Gastroesophageal sphincter (tissue), 4 donors: ENCODE measurements around the gene CLIC6. TPM values are rescaled to one million over a fixed set of nuclear protein-coding genes. Genes with fewer than 3 reads are reported as not detected.

Experiments used
- ATAC-seq: fragments of 150-250 bp; one replicate; pipeline ENCODE4 v1.9.1; 2016; ENCODE audit warnings: mild to moderate bottlenecking, moderate library complexity
- H3K27ac ChIP-seq, 4 donors: fragments of 200-600 bp; sonication (generic) in 3 of 4; 1 replicate in 3 of 4; 2 replicates in 1 of 4; pipeline ENCODE4 v1.5.1; 2016 to 2019
- H3K27me3 ChIP-seq: fragments of 200-600 bp; sonication (generic); one replicate; pipeline ENCODE4 v1.5.1; 2019
- H3K36me3 ChIP-seq, 2 donors: fragments of 200-600 bp; sonication (generic); one replicate each; pipeline ENCODE4 v1.5.1; 2019; ENCODE audit warnings: control low read depth in 1 of 2
- H3K4me1 ChIP-seq, 3 donors: fragments of 200-600 bp; sonication (generic); 1 replicate in 2 of 3; 2 replicates in 1 of 3; pipeline ENCODE4 v1.5.1; 2016 to 2019; ENCODE audit warnings: control low read depth in 2 of 3
- H3K4me3 ChIP-seq, 2 donors: fragments of 200-600 bp; sonication (generic); one replicate each; pipeline ENCODE4 v1.5.1; 2019; ENCODE audit warnings: mild to moderate bottlenecking in 1 of 2, moderate library complexity in 1 of 2
- H3K9me3 ChIP-seq, 3 donors: fragments of 200-600 bp; sonication (generic); one replicate each; pipeline ENCODE4 v1.5.1; 2017 to 2019; ENCODE audit warnings: control low read depth in 2 of 3
- EP300 ChIP-seq: sonication (generic); formaldehyde crosslinking; IDR thresholded peaks from one replicate; pipeline ENCODE4 v1.6.1; 2017; ENCODE audit warnings: antibody characterized with exemption, mild to moderate bottlenecking
- POLR2A ChIP-seq, 2 donors: fragments of 450-650 bp; IDR thresholded peaks; one replicate each; pipeline ENCODE4 v1.6.1; 2017; ENCODE audit warnings: antibody characterized with exemption in 2 of 2, mild to moderate bottlenecking in 2 of 2, moderate library complexity in 1 of 2
- POLR2AphosphoS5 ChIP-seq: sonication (generic); formaldehyde crosslinking; IDR thresholded peaks from one replicate; pipeline ENCODE4 v1.6.1; 2017; ENCODE audit warnings: antibody characterized with exemption
- WGBS, 2 donors: methylation state at CpG; one replicate each; pipeline ENCODE4 v1.1.5; 2018; ENCODE audit warnings: low coverage in 1 of 2; 5-methylcytosine and 5-hydroxymethylcytosine counted together
- total RNA-seq, 4 donors: library from RNA; depleted of rRNA; stranded (reverse); fragments of >200 nt; gene quantifications; one replicate each; pipeline ENCODE4 v1.1.0, GENCODE V29; 2016
- TF ChIP-seq, protein P1 (sequence below), 4 experiments: fragments of 200-600 bp in 2 of 4; fragments of 450-650 bp in 2 of 4; sonication (generic) in 1 of 4; IDR thresholded peaks; one replicate each; pipeline ENCODE4 v1.5.1; 2017 to 2019; ENCODE audit warnings: antibody characterized with exemption in 4 of 4, mild to moderate bottlenecking in 2 of 4, moderate library complexity in 2 of 4

CLIC6 gene
- total RNA-seq, 4 donors from 2014 or later: 0.54 to 4.6 (median 0.66) TPM

DNA sequence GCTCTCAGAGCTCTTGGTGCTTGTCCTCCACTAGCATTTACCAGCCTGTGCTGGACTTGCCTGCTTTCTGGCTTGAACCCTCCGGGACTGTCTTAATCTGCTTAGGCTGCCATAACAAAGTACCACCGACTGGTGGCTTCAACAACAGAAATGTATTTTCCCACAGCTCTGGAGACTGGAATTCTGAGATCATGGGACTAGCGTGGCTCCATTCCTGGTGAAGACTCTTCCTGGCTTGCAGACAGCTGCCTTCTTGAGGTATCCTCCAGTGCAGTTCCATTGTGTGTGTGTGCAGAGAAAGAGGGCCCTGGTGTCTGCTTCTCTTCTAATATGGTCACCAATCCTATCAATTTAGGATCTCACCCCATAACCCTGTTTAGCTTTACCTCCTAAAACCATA lies 31.8 kb upstream of the CLIC6 start:
- Histone ChIP-seq H3K9me3 (no peaks in the 10 kb centered on the region), H3K27ac (no peak overlapping the region), H3K27me3 (peaks cover 24% of the 10 kb centered on the region), H3K4me3 (no peak overlapping the region), H3K4me1 (no peaks in the 10 kb centered on the region), H3K36me3 (no peaks in the 10 kb centered on the region)
- TF ChIP-seq POLR2AphosphoS5 (no peak), EP300 (no peak), POLR2A (IDR thresholded peaks at IDR 0.05) (no peak)
- TF ChIP-seq, protein P1, sequence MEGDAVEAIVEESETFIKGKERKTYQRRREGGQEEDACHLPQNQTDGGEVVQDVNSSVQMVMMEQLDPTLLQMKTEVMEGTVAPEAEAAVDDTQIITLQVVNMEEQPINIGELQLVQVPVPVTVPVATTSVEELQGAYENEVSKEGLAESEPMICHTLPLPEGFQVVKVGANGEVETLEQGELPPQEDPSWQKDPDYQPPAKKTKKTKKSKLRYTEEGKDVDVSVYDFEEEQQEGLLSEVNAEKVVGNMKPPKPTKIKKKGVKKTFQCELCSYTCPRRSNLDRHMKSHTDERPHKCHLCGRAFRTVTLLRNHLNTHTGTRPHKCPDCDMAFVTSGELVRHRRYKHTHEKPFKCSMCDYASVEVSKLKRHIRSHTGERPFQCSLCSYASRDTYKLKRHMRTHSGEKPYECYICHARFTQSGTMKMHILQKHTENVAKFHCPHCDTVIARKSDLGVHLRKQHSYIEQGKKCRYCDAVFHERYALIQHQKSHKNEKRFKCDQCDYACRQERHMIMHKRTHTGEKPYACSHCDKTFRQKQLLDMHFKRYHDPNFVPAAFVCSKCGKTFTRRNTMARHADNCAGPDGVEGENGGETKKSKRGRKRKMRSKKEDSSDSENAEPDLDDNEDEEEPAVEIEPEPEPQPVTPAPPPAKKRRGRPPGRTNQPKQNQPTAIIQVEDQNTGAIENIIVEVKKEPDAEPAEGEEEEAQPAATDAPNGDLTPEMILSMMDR (IDR thresholded peaks at IDR 0.05): no peak
- no peak for ATAC-seq
- WGBS, 2 donors: 69% methylated on average over 3 of the region's 3 CpGs; no CpG with 5 or more reads in 1 of the 2 donors

DNA sequence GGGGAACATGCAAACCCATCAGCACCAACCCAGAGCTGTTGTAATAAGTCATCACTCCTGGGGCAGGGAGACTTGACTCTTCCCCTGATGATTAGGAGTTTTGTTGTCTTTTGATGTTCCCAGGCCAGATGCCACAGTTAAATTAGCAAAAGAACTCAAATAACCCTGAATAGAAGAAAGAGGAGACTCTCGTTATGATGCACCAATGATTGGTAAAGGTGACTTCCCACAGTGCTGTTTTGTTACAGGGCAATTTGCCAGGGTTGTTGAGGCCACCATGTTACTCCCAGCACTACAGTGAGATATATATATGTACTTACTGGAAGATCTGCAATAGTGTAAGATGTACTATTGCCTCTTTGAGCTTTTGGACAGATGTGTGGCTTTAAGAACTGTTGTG lies 29.5 kb upstream of the CLIC6 start:
- Histone ChIP-seq H3K27me3 (peaks cover 12% of the 10 kb centered on the region), H3K4me3 (no peak overlapping the region), H3K27ac (no peak overlapping the region), H3K4me1 (no peaks in the 10 kb centered on the region), H3K36me3 (no peaks in the 10 kb centered on the region), H3K9me3 (no peaks in the 10 kb centered on the region)
- no peak for TF ChIP-seq POLR2AphosphoS5
- TF ChIP-seq POLR2A (IDR thresholded peaks at IDR 0.05): no peak
- TF ChIP-seq, protein P1 (IDR thresholded peaks at IDR 0.05): no peak
- TF ChIP-seq EP300: no peak
- WGBS, 2 donors: 83 to 100% methylated on average over 1 of the region's 1 CpG
- no peak for ATAC-seq

DNA sequence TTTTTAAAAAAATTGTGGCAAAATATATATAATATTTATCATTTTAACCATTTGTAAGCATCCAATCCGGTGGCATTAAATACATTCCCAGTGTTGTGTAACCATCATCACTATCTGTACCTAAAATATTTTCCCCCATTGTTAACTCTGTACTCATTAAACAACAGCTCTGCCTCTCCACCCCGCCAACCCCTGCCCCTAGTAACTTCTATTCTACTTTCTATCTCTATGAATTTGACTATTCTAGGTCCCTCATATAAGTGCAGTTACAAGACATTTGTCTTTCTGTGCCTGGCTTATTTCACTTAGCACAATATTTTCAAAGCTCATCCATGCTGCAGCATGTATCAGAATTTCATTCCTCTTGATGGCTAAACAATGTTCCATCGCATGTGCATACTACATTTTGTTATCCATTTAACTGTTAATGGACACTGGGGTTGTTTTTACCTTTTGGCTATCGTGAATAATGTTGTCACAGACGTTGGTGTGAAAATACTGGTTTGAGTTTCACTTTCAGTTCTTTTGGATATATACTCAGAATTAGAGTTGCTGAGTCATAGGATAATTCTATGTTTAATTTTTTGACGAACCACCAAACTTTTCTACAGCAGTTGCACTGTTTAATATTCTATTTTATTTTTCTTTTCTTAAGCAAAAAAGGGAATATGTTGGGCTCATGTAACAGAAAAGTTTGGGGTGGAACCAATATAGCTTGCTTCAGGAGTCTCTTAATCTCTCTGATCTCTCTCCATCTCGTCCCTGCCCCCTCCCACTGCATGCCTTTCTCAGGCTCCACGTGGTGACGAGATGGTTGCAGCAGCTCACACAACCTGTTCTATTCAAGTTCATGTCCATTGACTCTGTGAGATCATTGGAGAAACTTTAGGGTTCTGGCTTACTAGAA lies 28.7 kb upstream of the CLIC6 start:
- no peak for TF ChIP-seq POLR2AphosphoS5
- no peak for TF ChIP-seq EP300
- no peak for ATAC-seq
- WGBS, 2 donors: 49 to 58% methylated on average over 8 to 9 of the region's 9 CpGs
- H3K27me3 ChIP-seq: peaks cover 3% of the 10 kb centered on the region
- H3K27ac ChIP-seq: no peak overlapping the region
- H3K9me3 ChIP-seq: no peaks in the 10 kb centered on the region
- H3K4me3 ChIP-seq: no peak overlapping the region
- no peaks in the 10 kb centered on the region for H3K36me3 ChIP-seq
- no peaks in the 10 kb centered on the region for H3K4me1 ChIP-seq

DNA sequence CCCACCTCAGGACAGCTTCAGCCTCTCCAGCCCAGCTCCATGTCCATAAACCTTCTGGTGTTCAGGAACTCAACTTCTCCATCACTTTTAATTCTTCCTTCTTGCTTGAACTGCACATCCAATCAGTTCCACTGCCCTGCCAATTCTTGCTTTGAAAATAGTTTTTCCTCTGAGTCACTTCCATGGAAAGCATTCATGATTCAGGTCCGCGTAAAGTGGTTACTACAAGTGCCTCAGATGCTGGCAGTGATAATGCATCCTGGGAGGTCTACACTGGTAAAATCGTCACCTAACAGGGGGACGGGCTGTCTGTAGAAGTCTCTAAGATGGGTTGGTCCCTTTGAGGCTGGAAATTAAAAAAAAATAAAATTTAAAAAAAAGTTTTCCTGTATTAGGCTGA lies 27.9 kb upstream of the CLIC6 start:
- H3K27me3 ChIP-seq: no peaks in the 10 kb centered on the region
- WGBS, 2 donors: 65 to 80% methylated on average over 2 of the region's 4 CpGs

DNA sequence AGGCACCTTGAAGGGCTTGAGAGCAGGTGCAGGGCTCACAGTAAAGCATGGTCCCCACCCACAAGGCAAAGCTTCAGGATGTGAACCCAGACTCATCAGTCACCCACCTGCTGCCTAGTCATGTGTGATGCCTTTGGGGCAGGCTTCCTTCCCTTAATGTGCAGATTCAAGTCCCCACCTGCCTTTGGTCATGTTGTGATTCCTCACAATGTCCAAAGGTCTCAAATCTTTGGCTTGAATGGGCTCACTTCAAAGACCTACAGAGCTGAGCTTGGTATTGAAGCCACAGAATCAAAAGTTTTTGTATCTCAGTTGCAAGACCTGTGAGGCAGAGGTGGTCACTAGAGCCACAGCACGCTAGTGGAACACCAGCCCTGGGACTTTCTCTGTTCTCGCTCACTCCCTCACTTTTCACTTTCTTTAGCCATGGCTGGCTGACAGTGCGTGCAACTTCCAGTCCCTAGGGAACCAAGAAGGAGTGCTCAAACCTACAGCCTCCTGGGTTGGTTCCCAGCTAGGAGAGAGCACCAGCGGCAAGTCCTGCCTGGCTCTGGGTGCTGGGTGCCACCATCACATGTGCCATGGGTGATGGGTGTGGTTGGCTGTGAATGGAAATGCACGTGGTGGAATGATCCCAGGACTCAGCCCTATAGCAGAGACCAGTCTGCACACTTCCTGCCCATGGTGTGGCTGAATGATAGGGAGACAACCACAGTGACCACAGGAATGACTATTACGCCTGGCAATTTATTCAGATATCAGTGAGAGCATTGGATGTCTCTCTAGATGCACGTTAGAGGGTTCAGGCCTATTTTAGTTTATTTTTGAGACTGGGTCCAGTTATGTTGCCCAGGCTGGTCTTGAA lies 26.4 kb upstream of the CLIC6 start:
- 83 to 84% methylated on average over 3 to 4 of the region's 7 CpGs for WGBS, 2 donors
- TF ChIP-seq POLR2AphosphoS5: no peak
- no peak for TF ChIP-seq POLR2A (IDR thresholded peaks at IDR 0.05)
- TF ChIP-seq, protein P1 (IDR thresholded peaks at IDR 0.05): no peak
- no peak for TF ChIP-seq EP300
- no peak for ATAC-seq
- Histone ChIP-seq H3K9me3 (no peaks in the 10 kb centered on the region), H3K27me3 (peaks cover 11% of the 10 kb centered on the region), H3K4me3 (no peak overlapping the region), H3K27ac (no peak overlapping the region), H3K4me1 (no peaks in the 10 kb centered on the region), H3K36me3 (no peaks in the 10 kb centered on the region)

More for the DNA sequence above, 27.9 kb upstream of the CLIC6 start:
- Histone ChIP-seq H3K36me3 (no peaks in the 10 kb centered on the region), H3K4me3 (no peak overlapping the region), H3K9me3 (no peaks in the 10 kb centered on the region), H3K27ac (no peak overlapping the region), H3K4me1 (no peaks in the 10 kb centered on the region)
- no peak for ATAC-seq
- TF ChIP-seq POLR2AphosphoS5: no peak
- TF ChIP-seq, protein P1 (IDR thresholded peaks at IDR 0.05): no peak
- no peak for TF ChIP-seq POLR2A (IDR thresholded peaks at IDR 0.05)
- no peak for TF ChIP-seq EP300
